HEK293 (cell line): ENCODE measurements around the gene DMGDH.

Source experiments
- CTCF ChIA-PET: fragments of 350-600 bp; formaldehyde crosslinking; extraction: SDS; loops from one replicate; lab custom pipeline; 2021; ENCODE audit warnings: antibody characterized with exemption; lab: Yijun Ruan, JAX
- POLR2A ChIA-PET: fragments of 300-600 bp; formaldehyde crosslinking; extraction: SDS; loops from one replicate; lab custom pipeline; 2020; ENCODE audit warnings: antibody characterized with exemption, inconsistent platforms; lab: Yijun Ruan, JAX
- H3K27ac ChIP-seq: fragments of 200-500 bp; sonication (Bioruptor generic); 2 replicates; pipeline ENCODE4 v1.5.1; 2014; ENCODE audit warnings: low read depth, low read length, control low read depth, inconsistent platforms; ENCODE audit errors: extremely low read depth
- H3K36me3 ChIP-seq, 2 experiments: fragments of 200-500 bp in 1 of 2; sonication (Bioruptor generic) in 1 of 2; 1 replicate in 1 of 2; 2 replicates in 1 of 2; pipeline ENCODE4 v1.5.1; 2014 to 2017; ENCODE audit warnings: inconsistent platforms in 2 of 2, low read length in 2 of 2; ENCODE audit not compliant: control insufficient read depth in 2 of 2, insufficient read depth in 1 of 2
- H3K4me1 ChIP-seq: fragments of 200-500 bp; sonication (Bioruptor generic); 2 replicates; pipeline ENCODE4 v1.5.1; 2014; ENCODE audit warnings: mild to moderate bottlenecking, low read length, inconsistent platforms; ENCODE audit not compliant: control insufficient read depth, insufficient read depth
- H3K4me3 ChIP-seq: 2 replicates; pipeline ENCODE4 v1.5.1; 2011; ENCODE audit warnings: low read depth, mild to moderate bottlenecking, control low read depth, low read length, moderate library complexity
- H3K9me3 ChIP-seq: fragments of 200-500 bp; sonication (Bioruptor generic); 2 replicates; pipeline ENCODE4 v1.5.1; 2014; ENCODE audit warnings: low read depth, low read length, inconsistent platforms; ENCODE audit not compliant: control insufficient read depth, insufficient read depth
- FEZF1 ChIP-seq: fragments of 450-650 bp; formaldehyde crosslinking; IDR thresholded peaks from 2 replicates; pipeline ENCODE4 v1.5.1; 2016; ENCODE audit warnings: missing biosample characterization, missing genetic modification characterization
- KLF7 ChIP-seq: fragments of 450-650 bp; formaldehyde crosslinking; IDR thresholded peaks from 2 replicates; pipeline ENCODE4 v1.5.1; 2016; ENCODE audit warnings: missing biosample characterization, missing genetic modification characterization, borderline replicate concordance
- MYNN ChIP-seq: fragments of 450-650 bp; formaldehyde crosslinking; IDR thresholded peaks from 2 replicates; pipeline ENCODE4 v1.5.1; 2016; ENCODE audit warnings: missing biosample characterization, missing genetic modification characterization, borderline replicate concordance
- SETDB1 ChIP-seq: IDR thresholded peaks from one replicate; pipeline ENCODE4 v1.6.1; 2017; ENCODE audit warnings: mild to moderate bottlenecking, low read length, moderate library complexity, mixed read lengths; ENCODE audit not compliant: insufficient read length
- SP7 ChIP-seq: fragments of 450-650 bp; formaldehyde crosslinking; IDR thresholded peaks from 2 replicates; pipeline ENCODE4 v1.5.1; 2016; ENCODE audit warnings: missing biosample characterization, missing genetic modification characterization
- YY1 ChIP-seq: fragments of 450-650 bp; formaldehyde crosslinking; IDR thresholded peaks from 2 replicates; pipeline ENCODE4 v1.5.1; 2018; ENCODE audit warnings: missing biosample characterization, missing genetic modification characterization
- ZFP41 ChIP-seq: fragments of 450-650 bp; formaldehyde crosslinking; IDR thresholded peaks from 2 replicates; pipeline ENCODE4 v1.5.1; 2016; ENCODE audit warnings: missing biosample characterization, missing genetic modification characterization, borderline replicate concordance
- ZNF114 ChIP-seq: fragments of 450-650 bp; formaldehyde crosslinking; IDR thresholded peaks from 2 replicates; pipeline ENCODE4 v1.5.0; 2017; ENCODE audit warnings: missing biosample characterization, missing genetic modification characterization
- ZNF138 ChIP-seq: fragments of 450-650 bp; formaldehyde crosslinking; IDR thresholded peaks from 2 replicates; pipeline ENCODE4 v1.5.1; 2016; ENCODE audit warnings: missing biosample characterization, missing genetic modification characterization, borderline replicate concordance
- ZNF211 ChIP-seq: fragments of 450-650 bp; formaldehyde crosslinking; IDR thresholded peaks from 2 replicates; pipeline ENCODE4 v1.5.1; 2016; ENCODE audit warnings: low read depth, missing biosample characterization, missing genetic modification characterization
- ZNF670 ChIP-seq: fragments of 450-650 bp; formaldehyde crosslinking; IDR thresholded peaks from 2 replicates; pipeline ENCODE4 v1.5.1; 2016; ENCODE audit warnings: missing biosample characterization, missing genetic modification characterization, low read depth
- ZNF791 ChIP-seq: fragments of 450-650 bp; formaldehyde crosslinking; IDR thresholded peaks from 2 replicates; pipeline ENCODE4 v1.5.1; 2016; ENCODE audit warnings: missing biosample characterization, missing genetic modification characterization
- TF ChIP-seq, protein P1 (sequence below): fragments of 450-650 bp; formaldehyde crosslinking; conservative IDR thresholded peaks from 2 replicates; pipeline ENCODE4 v1.5.1; 2016; ENCODE audit warnings: low read depth, missing biosample characterization, missing genetic modification characterization
- TF ChIP-seq, protein P2 (sequence below): fragments of 450-650 bp; formaldehyde crosslinking; IDR thresholded peaks from 2 replicates; pipeline ENCODE4 v1.5.1; 2016; ENCODE audit warnings: missing biosample characterization, missing genetic modification characterization, borderline replicate concordance
- TF ChIP-seq, protein P3 (sequence below): fragments of 450-650 bp; IDR thresholded peaks from 2 replicates; pipeline ENCODE4 v1.5.1; 2018; ENCODE audit warnings: missing biosample characterization, mild to moderate bottlenecking, missing genetic modification characterization
- TF ChIP-seq, protein P4 (sequence below): fragments of 450-650 bp; formaldehyde crosslinking; IDR thresholded peaks from 2 replicates; pipeline ENCODE4 v1.5.1; 2016; ENCODE audit warnings: missing biosample characterization, missing genetic modification characterization, low read depth
- TF ChIP-seq, protein P5 (sequence below): fragments of 450-650 bp; formaldehyde crosslinking; IDR thresholded peaks from 2 replicates; pipeline ENCODE4 v1.5.1; 2016; ENCODE audit warnings: missing biosample characterization, missing genetic modification characterization

DMGDH gene

DNA sequence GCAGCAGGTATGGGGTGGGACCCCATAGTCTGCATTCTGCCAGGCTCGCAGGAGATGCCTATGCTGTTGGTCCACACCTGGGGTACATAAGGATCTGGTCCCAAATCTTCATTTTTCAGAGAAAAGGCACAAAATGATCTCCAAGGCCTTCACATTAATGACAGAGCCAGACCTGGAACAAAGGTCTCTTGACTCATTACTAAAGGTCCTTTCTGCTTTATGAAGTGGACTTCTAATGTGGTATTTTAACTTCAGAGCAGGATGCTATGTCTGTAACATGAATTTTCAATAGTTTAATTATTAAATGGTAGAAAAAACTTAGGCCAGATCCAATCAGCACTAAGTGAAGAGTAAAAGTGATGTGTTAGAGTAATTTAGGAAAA is 38.0 kb downstream of the DMGDH start (continued):
- TF ChIP-seq, protein P1, sequence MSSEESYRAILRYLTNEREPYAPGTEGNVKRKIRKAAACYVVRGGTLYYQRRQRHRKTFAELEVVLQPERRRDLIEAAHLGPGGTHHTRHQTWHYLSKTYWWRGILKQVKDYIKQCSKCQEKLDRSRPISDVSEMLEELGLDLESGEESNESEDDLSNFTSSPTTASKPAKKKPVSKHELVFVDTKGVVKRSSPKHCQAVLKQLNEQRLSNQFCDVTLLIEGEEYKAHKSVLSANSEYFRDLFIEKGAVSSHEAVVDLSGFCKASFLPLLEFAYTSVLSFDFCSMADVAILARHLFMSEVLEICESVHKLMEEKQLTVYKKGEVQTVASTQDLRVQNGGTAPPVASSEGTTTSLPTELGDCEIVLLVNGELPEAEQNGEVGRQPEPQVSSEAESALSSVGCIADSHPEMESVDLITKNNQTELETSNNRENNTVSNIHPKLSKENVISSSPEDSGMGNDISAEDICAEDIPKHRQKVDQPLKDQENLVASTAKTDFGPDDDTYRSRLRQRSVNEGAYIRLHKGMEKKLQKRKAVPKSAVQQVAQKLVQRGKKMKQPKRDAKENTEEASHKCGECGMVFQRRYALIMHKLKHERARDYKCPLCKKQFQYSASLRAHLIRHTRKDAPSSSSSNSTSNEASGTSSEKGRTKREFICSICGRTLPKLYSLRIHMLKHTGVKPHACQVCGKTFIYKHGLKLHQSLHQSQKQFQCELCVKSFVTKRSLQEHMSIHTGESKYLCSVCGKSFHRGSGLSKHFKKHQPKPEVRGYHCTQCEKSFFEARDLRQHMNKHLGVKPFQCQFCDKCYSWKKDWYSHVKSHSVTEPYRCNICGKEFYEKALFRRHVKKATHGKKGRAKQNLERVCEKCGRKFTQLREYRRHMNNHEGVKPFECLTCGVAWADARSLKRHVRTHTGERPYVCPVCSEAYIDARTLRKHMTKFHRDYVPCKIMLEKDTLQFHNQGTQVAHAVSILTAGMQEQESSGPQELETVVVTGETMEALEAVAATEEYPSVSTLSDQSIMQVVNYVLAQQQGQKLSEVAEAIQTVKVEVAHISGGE (tag by site-specific recombination) = no peak
- TF ChIP-seq YY1 (tag by site-specific recombination) = no peak
- no peak for TF ChIP-seq MYNN (tag by site-specific recombination)
- TF ChIP-seq ZFP41 (tag by site-specific recombination) = no peak
- TF ChIP-seq, protein P2, sequence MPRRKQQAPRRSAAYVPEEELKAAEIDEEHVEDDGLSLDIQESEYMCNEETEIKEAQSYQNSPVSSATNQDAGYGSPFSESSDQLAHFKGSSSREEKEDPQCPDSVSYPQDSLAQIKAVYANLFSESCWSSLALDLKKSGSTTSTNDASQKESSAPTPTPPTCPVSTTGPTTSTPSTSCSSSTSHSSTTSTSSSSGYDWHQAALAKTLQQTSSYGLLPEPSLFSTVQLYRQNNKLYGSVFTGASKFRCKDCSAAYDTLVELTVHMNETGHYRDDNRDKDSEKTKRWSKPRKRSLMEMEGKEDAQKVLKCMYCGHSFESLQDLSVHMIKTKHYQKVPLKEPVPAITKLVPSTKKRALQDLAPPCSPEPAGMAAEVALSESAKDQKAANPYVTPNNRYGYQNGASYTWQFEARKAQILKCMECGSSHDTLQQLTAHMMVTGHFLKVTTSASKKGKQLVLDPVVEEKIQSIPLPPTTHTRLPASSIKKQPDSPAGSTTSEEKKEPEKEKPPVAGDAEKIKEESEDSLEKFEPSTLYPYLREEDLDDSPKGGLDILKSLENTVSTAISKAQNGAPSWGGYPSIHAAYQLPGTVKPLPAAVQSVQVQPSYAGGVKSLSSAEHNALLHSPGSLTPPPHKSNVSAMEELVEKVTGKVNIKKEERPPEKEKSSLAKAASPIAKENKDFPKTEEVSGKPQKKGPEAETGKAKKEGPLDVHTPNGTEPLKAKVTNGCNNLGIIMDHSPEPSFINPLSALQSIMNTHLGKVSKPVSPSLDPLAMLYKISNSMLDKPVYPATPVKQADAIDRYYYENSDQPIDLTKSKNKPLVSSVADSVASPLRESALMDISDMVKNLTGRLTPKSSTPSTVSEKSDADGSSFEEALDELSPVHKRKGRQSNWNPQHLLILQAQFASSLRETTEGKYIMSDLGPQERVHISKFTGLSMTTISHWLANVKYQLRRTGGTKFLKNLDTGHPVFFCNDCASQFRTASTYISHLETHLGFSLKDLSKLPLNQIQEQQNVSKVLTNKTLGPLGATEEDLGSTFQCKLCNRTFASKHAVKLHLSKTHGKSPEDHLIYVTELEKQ (tag by site-specific recombination) = no peak
- TF ChIP-seq, protein P3, sequence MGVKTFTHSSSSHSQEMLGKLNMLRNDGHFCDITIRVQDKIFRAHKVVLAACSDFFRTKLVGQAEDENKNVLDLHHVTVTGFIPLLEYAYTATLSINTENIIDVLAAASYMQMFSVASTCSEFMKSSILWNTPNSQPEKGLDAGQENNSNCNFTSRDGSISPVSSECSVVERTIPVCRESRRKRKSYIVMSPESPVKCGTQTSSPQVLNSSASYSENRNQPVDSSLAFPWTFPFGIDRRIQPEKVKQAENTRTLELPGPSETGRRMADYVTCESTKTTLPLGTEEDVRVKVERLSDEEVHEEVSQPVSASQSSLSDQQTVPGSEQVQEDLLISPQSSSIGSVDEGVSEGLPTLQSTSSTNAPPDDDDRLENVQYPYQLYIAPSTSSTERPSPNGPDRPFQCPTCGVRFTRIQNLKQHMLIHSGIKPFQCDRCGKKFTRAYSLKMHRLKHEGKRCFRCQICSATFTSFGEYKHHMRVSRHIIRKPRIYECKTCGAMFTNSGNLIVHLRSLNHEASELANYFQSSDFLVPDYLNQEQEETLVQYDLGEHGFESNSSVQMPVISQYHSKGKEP (tag by site-specific recombination) = no peak
- no peak for TF ChIP-seq SP7 (tag by site-specific recombination)
- TF ChIP-seq, protein P4, sequence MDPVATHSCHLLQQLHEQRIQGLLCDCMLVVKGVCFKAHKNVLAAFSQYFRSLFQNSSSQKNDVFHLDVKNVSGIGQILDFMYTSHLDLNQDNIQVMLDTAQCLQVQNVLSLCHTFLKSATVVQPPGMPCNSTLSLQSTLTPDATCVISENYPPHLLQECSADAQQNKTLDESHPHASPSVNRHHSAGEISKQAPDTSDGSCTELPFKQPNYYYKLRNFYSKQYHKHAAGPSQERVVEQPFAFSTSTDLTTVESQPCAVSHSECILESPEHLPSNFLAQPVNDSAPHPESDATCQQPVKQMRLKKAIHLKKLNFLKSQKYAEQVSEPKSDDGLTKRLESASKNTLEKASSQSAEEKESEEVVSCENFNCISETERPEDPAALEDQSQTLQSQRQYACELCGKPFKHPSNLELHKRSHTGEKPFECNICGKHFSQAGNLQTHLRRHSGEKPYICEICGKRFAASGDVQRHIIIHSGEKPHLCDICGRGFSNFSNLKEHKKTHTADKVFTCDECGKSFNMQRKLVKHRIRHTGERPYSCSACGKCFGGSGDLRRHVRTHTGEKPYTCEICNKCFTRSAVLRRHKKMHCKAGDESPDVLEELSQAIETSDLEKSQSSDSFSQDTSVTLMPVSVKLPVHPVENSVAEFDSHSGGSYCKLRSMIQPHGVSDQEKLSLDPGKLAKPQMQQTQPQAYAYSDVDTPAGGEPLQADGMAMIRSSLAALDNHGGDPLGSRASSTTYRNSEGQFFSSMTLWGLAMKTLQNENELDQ (tag by site-specific recombination) = no peak
- TF ChIP-seq SETDB1 = no peak

DNA sequence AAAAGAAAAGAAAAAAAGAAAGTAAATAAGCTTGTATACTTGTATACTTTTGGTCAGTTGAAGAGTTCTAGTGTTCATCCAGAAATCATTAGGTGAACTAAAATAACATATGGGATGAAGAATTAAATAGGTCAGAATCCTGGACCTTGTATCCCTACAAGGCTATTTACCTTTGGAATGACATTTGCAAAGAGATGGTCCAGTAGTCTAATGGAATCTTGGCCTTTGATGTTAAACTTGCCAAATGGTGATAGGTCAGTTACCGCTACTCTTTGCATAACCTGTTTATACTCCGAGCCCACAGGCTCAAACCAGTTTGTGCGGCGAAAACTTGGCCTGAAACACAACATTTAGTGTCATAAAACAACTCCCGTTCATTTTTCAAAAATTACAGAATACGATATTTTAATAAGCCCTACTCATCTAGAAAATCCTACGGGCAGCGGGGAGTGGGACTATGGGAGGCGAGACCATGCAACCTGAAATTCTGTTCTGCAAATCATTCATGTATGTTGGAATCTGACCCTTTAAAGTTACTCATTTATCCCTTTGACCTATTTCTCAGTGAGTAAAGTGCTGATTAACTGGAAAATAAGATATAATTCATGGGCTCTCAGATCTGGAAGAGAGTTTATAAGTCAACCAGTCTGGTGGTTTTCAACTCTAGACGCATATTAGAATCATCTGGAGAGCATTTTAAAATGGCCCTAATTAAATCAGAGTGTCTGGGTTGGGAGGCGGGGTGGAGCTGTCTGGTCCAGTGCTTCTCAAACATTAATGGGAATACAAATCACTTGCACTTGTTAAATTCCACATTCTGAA is 38.6 kb downstream of the DMGDH start:
- Histone ChIP-seq H3K4me1 (no peaks in the 10 kb centered on the region), H3K9me3 (no peaks in the 10 kb centered on the region), H3K4me3 (no peak overlapping the region), H3K36me3 (no peaks in the 10 kb centered on the region), H3K27ac (no peak overlapping the region)
- POLR2A ChIA-PET = interaction anchor here (0.6 kb wide), 1 partner anchor 1937 kb away, joined by 4 read pairs; no protein-coding TSS in a partner anchor
- CTCF ChIA-PET = interaction anchor here (2.0 to 4.6 kb wide), 3 partner anchors 10 to 101 kb away, joined by 4 to 57 read pairs (median 17); no protein-coding TSS in a partner anchor
- no peak for TF ChIP-seq ZNF791 (tag by site-specific recombination)
- no peak for TF ChIP-seq ZFP41 (tag by site-specific recombination)
- TF ChIP-seq ZNF138 (tag by site-specific recombination) = no peak
- no peak for TF ChIP-seq ZNF114 (tag by site-specific recombination)
- TF ChIP-seq ZNF211 (tag by site-specific recombination) = no peak
- TF ChIP-seq ZNF670 (tag by site-specific recombination) = no peak
- TF ChIP-seq KLF7 (tag by site-specific recombination) = no peak
- TF ChIP-seq FEZF1 = no peak
- TF ChIP-seq, protein P5, sequence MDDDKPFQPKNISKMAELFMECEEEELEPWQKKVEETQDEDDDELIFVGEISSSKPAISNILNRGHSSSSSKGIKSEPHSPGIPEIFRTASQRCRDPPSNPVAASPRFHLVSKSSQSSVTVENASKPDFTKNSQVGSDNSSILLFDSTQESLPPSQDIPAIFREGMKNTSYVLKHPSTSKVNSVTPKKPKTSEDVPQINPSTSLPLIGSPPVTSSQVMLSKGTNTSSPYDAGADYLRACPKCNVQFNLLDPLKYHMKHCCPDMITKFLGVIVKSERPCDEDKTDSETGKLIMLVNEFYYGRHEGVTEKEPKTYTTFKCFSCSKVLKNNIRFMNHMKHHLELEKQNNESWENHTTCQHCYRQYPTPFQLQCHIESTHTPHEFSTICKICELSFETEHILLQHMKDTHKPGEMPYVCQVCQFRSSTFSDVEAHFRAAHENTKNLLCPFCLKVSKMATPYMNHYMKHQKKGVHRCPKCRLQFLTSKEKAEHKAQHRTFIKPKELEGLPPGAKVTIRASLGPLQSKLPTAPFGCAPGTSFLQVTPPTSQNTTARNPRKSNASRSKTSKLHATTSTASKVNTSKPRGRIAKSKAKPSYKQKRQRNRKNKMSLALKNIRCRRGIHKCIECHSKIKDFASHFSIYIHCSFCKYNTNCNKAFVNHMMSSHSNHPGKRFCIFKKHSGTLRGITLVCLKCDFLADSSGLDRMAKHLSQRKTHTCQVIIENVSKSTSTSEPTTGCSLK (tag by site-specific recombination) = no peak
